ENCODE results near the gene ZNF74. TPM values are rescaled to one million over a fixed set of nuclear protein-coding genes. Genes with fewer than 3 reads are reported as not detected.
"Not testable (repeated sequence)": the region's sequence is repeated elsewhere in the genome, so short reads cannot be mapped to it uniquely, and the experiment has no call there.

ZNF74 gene
- total RNA-seq = 10 to 100 TPM in 3 of 4 donors, 1 to 10 TPM in 1; 9.6 to 20.0 (median 15.0) TPM

DNA sequence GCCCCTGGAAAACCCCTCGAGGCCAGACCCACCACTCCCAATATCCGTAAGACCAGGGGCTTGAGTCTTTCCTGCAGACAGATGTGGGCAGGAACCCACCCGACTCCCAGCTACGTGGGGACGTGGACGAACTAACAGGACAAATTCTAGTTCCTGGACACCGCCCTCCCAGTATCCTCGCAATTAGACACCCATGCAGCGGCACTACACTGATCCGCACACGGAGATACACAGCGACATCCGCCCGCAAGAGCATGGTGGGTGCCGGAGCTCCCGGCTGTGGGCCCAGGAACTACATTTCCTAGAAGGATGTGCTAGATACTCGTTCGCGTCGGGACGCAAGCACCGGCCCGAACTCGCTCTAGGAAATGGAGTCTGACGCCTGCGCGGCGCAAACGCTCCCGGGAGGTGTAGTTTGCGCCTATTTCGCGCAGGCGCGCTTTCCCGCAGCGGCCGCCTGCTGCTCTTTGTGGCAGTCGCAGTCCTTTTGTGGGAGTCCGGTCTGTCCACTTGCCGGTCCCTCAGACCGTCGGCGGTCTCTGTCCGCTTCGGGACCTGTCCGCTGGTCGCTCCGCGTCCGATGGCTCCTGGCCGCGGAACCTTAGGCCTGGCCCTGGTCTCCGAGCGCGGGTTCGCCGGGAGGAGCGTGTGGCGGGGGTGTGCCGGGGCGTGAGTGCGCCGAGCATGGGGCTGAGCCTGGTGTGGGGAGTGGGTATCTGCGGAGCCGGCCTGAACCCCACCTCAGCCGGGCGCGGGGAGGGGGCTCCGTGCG lies at the start of gene ZNF74:
TSS of gene ZNF74 (plus strand) at position 447 of the 772 bp plus-strand sequence. CDS start 478 bp downstream, outside the sequence.
- Histone ChIP-seq H3K4me1 (peaks cover 13 to 37% (median 28%) of the 10 kb centered on the region in 4 donors), H3K27ac (replicated peaks in 1 of 4) (peak within 1 kb of the TSS; percentile 78 to 85 (median 79)), H3K4me3 (peak within 1 kb of the TSS; percentile 85 to 94 (median 86)), H3K36me3 (no peaks in the 10 kb centered on the region), H3K27me3 (no peaks in the 10 kb centered on the region), H3K9me3 (no peaks in the 10 kb centered on the region)
- peak; percentile 95 for DNase-seq (ENCODE audit: extremely low spot score)
- intact Hi-C loops (cut with DNase I) = loop anchor here (10.0 kb wide), 1 partner anchor 69 kb away; the partner anchor contains the start of gene DGCR6L
- WGBS = 5% methylated on average over 16 of the region's 71 CpGs
- TF ChIP-seq POLR2AphosphoS5 (IDR thresholded peaks at IDR 0.05) (peak; percentile 85 to 90), POLR2A (IDR thresholded peaks at IDR 0.05; ENCODE audit: low read depth) (no peak)
- TF ChIP-seq, protein P1, sequence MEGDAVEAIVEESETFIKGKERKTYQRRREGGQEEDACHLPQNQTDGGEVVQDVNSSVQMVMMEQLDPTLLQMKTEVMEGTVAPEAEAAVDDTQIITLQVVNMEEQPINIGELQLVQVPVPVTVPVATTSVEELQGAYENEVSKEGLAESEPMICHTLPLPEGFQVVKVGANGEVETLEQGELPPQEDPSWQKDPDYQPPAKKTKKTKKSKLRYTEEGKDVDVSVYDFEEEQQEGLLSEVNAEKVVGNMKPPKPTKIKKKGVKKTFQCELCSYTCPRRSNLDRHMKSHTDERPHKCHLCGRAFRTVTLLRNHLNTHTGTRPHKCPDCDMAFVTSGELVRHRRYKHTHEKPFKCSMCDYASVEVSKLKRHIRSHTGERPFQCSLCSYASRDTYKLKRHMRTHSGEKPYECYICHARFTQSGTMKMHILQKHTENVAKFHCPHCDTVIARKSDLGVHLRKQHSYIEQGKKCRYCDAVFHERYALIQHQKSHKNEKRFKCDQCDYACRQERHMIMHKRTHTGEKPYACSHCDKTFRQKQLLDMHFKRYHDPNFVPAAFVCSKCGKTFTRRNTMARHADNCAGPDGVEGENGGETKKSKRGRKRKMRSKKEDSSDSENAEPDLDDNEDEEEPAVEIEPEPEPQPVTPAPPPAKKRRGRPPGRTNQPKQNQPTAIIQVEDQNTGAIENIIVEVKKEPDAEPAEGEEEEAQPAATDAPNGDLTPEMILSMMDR (IDR thresholded peaks at IDR 0.05) = peak in 1 of 3 experiments; percentile 26

DNA sequence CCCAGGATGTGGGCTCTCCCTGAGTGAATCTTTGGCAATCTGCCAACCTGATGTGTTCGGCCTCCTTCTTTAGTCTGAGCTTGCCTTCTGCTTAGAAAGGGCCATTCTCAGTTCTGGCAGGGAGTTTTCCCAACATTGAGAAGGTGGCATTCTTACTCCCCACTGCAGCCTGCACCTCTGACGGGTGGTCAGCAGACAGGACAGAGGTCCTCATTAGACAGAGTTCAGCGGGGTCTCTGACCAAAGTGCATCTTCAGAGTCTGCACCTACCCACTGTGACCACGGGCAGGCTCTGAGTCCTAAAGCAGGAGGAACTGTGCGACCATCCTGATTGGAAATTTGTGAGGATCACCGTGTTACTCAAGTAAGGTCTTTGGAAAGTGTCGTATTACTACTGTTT lies 47.4 kb upstream of the ZNF74 start:
- DNase-seq (ENCODE audit: extremely low spot score); H3K27me3 ChIP-seq; H3K4me1 ChIP-seq; H3K9me3 ChIP-seq; H3K36me3 ChIP-seq; H3K27ac ChIP-seq (replicated peaks in 1 of 4); H3K4me3 ChIP-seq; intact Hi-C loops (cut with DNase I): not testable (repeated sequence)
- WGBS = no CpG with 5 or more reads among the region's 7 CpGs

DNA sequence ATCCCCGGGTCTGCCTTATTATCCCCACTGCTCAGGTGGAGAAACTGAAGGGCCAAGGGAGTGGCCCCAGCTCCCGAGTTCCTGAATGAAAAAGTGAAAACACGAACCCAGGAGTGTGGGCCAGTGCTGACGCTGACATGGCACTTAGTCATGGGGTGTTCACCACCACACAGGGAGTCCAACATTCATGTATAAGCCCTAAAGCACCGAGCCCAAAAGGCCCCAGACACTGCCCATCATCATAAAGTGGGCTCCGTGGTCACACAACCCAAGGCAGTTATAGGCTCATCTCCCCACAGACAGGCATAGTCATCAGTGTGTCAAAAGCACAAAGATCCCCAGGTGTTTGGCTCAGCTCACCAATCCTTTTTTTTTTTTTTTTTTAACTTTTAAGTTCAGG lies 41.4 kb upstream of the ZNF74 start:
- H3K36me3 ChIP-seq; H3K27ac ChIP-seq (replicated peaks in 1 of 4); intact Hi-C loops (cut with DNase I); H3K4me1 ChIP-seq; H3K4me3 ChIP-seq; H3K27me3 ChIP-seq; DNase-seq (ENCODE audit: extremely low spot score); H3K9me3 ChIP-seq: not testable (repeated sequence)
- 85% methylated on average over 6 of the region's 6 CpGs for WGBS

DNA sequence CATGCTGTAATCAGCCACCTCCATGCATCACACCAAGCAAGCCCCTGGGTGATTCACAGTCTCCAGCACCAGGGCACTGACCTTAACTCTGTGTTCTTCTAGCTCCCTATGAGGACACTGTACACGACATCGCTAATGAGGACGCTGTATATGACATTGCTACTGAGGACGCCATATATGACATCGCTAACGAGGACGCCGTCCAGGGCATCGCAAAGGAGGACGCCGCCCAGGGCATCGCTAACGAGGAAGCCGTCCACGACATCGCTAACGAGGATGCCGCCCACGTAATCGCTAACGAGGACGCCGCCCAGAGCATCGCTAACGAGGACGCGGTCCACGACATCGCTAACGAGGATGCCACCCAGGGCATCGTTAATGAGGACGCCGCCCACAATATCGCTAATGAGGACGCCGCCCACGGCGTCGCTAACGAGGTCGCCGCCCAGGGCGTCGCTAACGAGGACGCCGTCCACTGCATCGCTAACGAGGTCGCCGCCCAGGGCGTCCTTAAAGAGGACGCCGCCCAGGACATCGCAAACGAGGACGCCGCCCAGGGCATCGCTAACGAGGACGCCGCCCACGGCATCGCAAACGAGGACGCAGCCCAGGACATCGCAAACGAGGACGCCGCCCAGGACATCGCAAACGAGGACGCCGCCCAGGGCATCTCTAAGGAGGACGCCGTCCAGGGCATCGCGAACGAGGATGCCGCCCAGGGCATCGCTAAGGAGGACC lies 39.5 kb upstream of the ZNF74 start:
- H3K9me3 ChIP-seq = no peaks in the 10 kb centered on the region
- intact Hi-C loops (cut with DNase I) = no loop called here
- H3K27ac ChIP-seq (replicated peaks in 1 of 4) = no peak overlapping the region
- WGBS = 94% methylated on average over 81 of the region's 81 CpGs
- no peak for TF ChIP-seq POLR2AphosphoS5 (IDR thresholded peaks at IDR 0.05)
- TF ChIP-seq, protein P1 (IDR thresholded peaks at IDR 0.05) = no peak
- no peak for TF ChIP-seq EP300 (IDR thresholded peaks at IDR 0.05)
- no peak for TF ChIP-seq POLR2A (IDR thresholded peaks at IDR 0.05; ENCODE audit: low read depth)
- no peaks in the 10 kb centered on the region for H3K27me3 ChIP-seq
- no peak overlapping the region for H3K4me3 ChIP-seq
- H3K4me1 ChIP-seq = no peaks in the 10 kb centered on the region
- DNase-seq (ENCODE audit: extremely low spot score) = no peak
- no peaks in the 10 kb centered on the region for H3K36me3 ChIP-seq

DNA sequence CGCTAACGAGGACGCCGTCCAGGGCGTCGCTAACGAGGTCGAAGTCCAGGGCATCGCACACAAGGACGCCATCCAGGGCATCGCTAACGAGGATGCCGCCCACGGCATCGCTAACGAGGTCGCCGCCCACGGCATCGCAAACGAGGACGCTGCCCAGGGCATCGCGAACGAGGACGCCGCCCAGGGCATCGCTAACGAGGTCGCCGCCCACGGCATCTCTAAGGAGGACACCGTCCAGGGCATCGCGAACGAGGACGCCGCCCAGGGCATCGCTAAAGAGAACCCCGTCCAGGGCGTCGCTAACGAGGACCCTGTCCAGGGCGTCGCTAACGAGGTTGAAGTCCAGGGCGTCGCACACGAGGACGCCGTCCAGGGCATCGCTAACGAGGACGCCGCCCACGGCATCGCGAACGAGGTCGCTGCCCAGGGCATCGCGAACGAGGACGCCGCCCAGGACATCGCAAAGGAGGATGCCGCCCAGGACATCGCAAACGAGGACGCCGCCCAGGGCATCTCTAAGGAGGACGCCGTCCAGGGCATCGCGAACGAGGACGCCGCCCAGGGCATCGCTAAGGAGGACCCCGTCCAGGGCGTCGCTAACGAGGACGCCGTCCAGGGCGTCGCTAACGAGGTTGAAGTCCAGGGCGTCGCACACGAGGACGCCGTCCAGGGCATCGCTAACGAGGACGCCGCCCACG lies 37.9 kb upstream of the ZNF74 start:
- not testable (repeated sequence) for DNase-seq (ENCODE audit: extremely low spot score)

DNA sequence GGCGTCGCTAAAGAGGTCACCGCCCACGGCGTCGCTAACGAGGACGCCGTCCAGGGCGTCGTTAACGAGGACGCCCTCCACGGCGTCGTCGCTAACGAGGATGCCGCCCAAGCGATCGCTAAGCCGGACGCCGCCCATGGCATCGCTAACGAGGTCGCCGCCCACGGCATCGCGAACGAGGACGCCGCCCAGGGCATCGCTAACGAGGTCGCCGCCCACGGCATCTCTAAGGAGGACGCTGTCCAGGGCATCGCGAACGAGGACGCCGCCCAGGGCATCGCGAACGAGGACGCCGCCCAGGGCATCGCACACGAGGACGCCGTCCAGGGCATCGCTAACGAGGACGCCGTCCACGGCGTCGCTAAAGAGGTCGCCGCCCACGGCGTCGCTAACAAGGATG lies 37.0 kb upstream of the ZNF74 start:
- DNase-seq (ENCODE audit: extremely low spot score); H3K4me3 ChIP-seq; H3K27me3 ChIP-seq; H3K9me3 ChIP-seq; H3K36me3 ChIP-seq; H3K27ac ChIP-seq (replicated peaks in 1 of 4); intact Hi-C loops (cut with DNase I); H3K4me1 ChIP-seq: not testable (repeated sequence)
- 94% methylated on average over 65 of the region's 66 CpGs for WGBS

More for the DNA sequence above, 37.9 kb upstream of the ZNF74 start:
- H3K9me3 ChIP-seq; H3K27me3 ChIP-seq; H3K36me3 ChIP-seq; intact Hi-C loops (cut with DNase I); H3K4me1 ChIP-seq; H3K27ac ChIP-seq (replicated peaks in 1 of 4); H3K4me3 ChIP-seq: not testable (repeated sequence)
- 94% methylated on average over 97 of the region's 98 CpGs for WGBS

DNA sequence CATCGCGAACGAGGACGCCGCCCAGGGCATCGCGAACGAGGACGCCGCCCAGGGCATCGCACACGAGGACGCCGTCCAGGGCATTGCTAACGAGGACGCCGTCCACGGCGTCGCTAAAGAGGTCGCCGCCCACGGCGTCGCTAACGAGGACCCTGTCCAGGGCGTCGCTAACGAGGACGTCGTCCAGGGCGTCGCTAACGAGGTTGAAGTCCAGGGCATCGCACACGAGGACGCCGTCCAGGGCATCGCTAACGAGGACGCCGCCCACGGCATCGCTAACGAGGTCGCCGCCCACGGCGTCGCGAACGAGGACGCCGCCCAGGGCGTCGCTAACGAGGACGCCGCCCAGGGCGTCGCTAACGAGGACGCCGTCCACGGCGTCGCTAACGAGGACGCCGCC lies 36.0 kb upstream of the ZNF74 start:
- H3K27ac ChIP-seq (replicated peaks in 1 of 4); H3K9me3 ChIP-seq; H3K4me1 ChIP-seq; intact Hi-C loops (cut with DNase I); H3K27me3 ChIP-seq; DNase-seq (ENCODE audit: extremely low spot score); H3K36me3 ChIP-seq; H3K4me3 ChIP-seq: not testable (repeated sequence)
- 94% methylated on average over 40 of the region's 70 CpGs for WGBS

DNA sequence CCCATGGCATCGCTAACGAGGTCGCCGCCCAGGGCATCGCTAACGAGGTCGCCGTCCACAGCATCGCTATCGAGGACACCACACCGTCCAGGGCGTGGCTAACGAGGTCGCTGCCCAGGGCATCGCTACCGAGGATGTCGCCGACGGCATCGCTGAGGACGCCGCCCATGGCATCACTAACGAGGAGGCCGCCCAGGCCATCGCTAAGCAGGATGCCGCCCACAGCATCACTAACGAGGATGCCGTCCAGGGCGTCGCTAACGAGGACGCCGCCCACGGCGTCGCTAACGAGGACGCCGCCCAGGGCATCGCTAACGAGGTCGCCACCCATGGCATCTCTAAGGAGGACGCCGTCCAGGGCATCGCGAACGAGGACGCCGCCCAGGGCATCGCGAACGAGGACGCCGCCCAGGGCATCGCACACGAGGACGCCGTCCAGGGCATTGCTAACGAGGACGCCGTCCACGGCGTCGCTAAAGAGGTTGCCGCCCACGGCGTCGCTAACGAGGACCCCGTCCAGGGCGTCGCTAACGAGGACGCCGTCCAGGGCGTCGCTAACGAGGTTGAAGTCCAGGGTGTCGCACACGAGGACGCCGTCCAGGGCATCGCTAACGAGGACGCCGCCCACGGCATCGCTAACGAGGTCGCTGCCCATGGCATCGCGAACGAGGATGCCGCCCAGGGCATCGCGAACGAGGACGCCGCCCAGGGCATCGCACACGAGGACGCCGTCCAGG lies 35.3 kb upstream of the ZNF74 start:
- H3K4me3 ChIP-seq; H3K27ac ChIP-seq (replicated peaks in 1 of 4); H3K36me3 ChIP-seq; H3K4me1 ChIP-seq; intact Hi-C loops (cut with DNase I); DNase-seq (ENCODE audit: extremely low spot score); H3K9me3 ChIP-seq; H3K27me3 ChIP-seq: not testable (repeated sequence)
- WGBS = 94% methylated on average over 42 of the region's 103 CpGs

DNA sequence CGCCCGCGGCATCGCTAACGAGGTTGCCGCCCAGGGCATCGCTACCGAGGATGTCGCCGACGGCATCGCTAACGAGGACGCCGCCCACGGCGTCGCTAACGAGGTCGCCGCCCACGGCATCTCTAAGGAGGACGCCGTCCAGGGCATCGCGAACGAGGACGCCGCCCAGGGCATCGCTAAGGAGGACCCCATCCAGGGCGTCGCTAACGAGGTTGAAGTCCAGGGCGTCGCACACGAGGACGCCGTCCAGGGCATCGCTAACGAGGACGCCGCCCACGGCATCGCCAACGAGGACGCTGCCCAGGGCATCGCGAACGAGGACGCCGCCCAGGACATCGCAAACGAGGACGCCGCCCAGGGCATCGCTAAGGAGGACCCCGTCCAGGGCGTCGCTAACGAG lies 33.7 kb upstream of the ZNF74 start:
- 93% methylated on average over 60 of the region's 60 CpGs for WGBS
- H3K9me3 ChIP-seq; H3K27ac ChIP-seq (replicated peaks in 1 of 4); DNase-seq (ENCODE audit: extremely low spot score); H3K4me3 ChIP-seq; H3K36me3 ChIP-seq; H3K27me3 ChIP-seq; intact Hi-C loops (cut with DNase I): not testable (repeated sequence)
- peaks cover 0 to 11% (median 0%) of the 10 kb centered on the region in 4 donors for H3K4me1 ChIP-seq
